ENCODE measurements around the gene COMP. TPM values are rescaled to one million over a fixed set of nuclear protein-coding genes. Genes with fewer than 3 reads are reported as not detected.

The COMP gene
- polyA plus RNA-seq, 1 of the 3 experiments (the other 2 are of a cell fraction), result 0.26 TPM

DNA sequence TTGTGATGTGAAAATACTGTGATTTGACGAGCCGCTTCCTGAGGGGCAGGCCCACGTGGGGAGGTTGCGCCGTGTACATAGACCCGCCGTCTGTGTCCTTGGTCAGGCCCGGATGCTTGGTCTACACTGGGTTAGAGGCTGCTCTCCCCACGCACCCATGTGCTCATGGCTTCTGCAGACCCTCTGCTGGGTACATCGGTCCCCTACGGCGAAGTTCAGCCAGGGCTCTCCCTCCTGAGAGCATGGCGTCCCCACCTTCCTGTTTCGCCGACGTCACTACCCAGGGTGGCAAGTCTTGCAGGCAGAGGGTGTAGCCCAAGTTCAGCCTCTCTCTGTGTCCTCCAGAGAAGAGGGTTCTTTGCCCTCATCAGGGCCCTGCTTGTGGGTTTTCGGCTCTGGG is 11.0 kb downstream of the COMP start (continued):
- TF ChIP-seq, protein P1, sequence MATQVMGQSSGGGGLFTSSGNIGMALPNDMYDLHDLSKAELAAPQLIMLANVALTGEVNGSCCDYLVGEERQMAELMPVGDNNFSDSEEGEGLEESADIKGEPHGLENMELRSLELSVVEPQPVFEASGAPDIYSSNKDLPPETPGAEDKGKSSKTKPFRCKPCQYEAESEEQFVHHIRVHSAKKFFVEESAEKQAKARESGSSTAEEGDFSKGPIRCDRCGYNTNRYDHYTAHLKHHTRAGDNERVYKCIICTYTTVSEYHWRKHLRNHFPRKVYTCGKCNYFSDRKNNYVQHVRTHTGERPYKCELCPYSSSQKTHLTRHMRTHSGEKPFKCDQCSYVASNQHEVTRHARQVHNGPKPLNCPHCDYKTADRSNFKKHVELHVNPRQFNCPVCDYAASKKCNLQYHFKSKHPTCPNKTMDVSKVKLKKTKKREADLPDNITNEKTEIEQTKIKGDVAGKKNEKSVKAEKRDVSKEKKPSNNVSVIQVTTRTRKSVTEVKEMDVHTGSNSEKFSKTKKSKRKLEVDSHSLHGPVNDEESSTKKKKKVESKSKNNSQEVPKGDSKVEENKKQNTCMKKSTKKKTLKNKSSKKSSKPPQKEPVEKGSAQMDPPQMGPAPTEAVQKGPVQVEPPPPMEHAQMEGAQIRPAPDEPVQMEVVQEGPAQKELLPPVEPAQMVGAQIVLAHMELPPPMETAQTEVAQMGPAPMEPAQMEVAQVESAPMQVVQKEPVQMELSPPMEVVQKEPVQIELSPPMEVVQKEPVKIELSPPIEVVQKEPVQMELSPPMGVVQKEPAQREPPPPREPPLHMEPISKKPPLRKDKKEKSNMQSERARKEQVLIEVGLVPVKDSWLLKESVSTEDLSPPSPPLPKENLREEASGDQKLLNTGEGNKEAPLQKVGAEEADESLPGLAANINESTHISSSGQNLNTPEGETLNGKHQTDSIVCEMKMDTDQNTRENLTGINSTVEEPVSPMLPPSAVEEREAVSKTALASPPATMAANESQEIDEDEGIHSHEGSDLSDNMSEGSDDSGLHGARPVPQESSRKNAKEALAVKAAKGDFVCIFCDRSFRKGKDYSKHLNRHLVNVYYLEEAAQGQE (IDR thresholded peaks at IDR 0.05; ENCODE audit: low read depth, low read length), result no peak
- no peak for TF ChIP-seq MEF2A (IDR thresholded peaks at IDR 0.05; ENCODE audit: borderline replicate concordance, low read depth)

DNA sequence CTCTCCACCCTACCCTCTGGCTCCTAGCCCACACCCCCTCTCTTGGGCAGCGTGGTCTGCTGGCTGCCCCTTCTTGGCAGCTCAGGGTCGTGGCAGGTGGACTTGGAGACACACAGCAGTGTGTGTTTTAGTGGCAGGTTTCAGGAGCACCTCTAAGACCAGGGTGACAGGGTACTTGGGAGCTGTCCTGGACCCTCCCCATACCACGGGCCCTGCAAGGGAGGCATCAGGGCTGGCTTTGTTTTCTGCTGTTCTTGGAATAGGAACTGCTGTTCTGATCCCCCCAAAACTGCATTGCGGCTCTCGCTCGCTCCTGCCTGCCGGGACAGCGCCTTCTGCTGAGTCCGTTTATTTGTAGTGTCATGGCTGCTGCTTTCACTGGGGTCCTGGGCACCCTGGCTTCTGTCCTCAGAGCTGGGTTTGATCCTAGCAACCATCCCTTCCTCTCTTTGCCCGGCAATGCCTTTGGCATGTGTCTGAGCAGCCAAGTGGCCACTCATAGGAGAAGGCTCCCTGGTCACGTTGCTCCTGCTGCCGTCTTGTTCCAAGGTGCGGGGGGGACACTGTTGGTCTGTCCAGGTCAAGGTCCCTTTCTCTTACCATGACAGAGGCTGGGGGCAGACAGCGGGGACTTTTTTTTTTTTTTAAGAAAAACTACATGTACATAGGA is 12.1 kb downstream of the COMP start:
- H3K9ac ChIP-seq, result no peak overlapping the region
- CTCF ChIA-PET, result interaction anchor here (0.8 to 3.4 kb wide), 2 partner anchors 10 to 69 kb away, joined by 3 to 14 read pairs; no protein-coding TSS in a partner anchor
- DNase-seq, result no peak

GRCh38 chr19:18778076-18778389 is 13.1 kb downstream of the COMP start:
- H3K4me2 ChIP-seq, result no peak overlapping the region
- ChIA-PET CTCF (interaction anchor here (0.6 to 3.4 kb wide), 4 partner anchors 9 to 115 kb away, joined by 3 to 14 read pairs (median 3); no protein-coding TSS in a partner anchor), POLR2A (no interaction called here)
- no peaks in the 10 kb centered on the region for H3K79me2 ChIP-seq (ENCODE audit: insufficient read depth)
- H3K27me3 ChIP-seq (ENCODE audit: insufficient read depth), result no peaks in the 10 kb centered on the region
- H3K36me3 ChIP-seq (replicated peaks in 1 of 2; ENCODE audit: control insufficient read depth in 1 of 2, insufficient read depth in 2 of 2, low read length in 1 of 2), result no peaks in the 10 kb centered on the region
- no peaks in the 10 kb centered on the region for H3K9me2 ChIP-seq
- WGBS (ENCODE audit: low lambda C conversion rate), result 96% methylated on average over 6 of the region's 11 CpGs
- H3K4me1 ChIP-seq (ENCODE audit: control insufficient read depth in 1 of 2, insufficient read depth in 2 of 2, low read depth in 1 of 2, low read length in 1 of 2), result peaks cover 20 to 25% of the 10 kb centered on the region in 2 experiments; a peak in 3 of 4 replicates
- no peak overlapping the region for H2AFZ ChIP-seq (ENCODE audit: low read depth)
- H3K9ac ChIP-seq, result no peak overlapping the region
- H3K9me3 ChIP-seq, result no peaks in the 10 kb centered on the region
- DNase-seq, result no peak
- no peak overlapping the region for H3K4me3 ChIP-seq (ENCODE audit: low read depth in 2 of 2, low read length in 1 of 2)
- no peak overlapping the region for H3K27ac ChIP-seq (ENCODE audit: low read depth in 2 of 2, low read length in 1 of 2)
- TF ChIP-seq USF2 (IDR thresholded peaks at IDR 0.05; ENCODE audit: borderline replicate concordance, low read depth, low read length), result no peak
- H3F3A ChIP-seq (replicated peaks; ENCODE audit: insufficient read depth), result peaks cover 10% of the 10 kb centered on the region
- no peaks in the 10 kb centered on the region for H4K20me1 ChIP-seq (ENCODE audit: insufficient read depth)

More for the DNA sequence above, 12.1 kb downstream of the COMP start:
- H3K9me3 ChIP-seq, result no peaks in the 10 kb centered on the region
- peaks cover 16 to 20% of the 10 kb centered on the region in 2 experiments; a peak in 3 of 4 replicates for H3K4me1 ChIP-seq (ENCODE audit: control insufficient read depth in 1 of 2, insufficient read depth in 2 of 2, low read depth in 1 of 2, low read length in 1 of 2)
- H3K9me2 ChIP-seq, result no peaks in the 10 kb centered on the region
- WGBS (ENCODE audit: low lambda C conversion rate), result 96% methylated on average over 11 of the region's 14 CpGs
- TF ChIP-seq TAF1 (IDR thresholded peaks at IDR 0.05; ENCODE audit: borderline replicate concordance, low read depth, low read length) (no peak), MXI1 (IDR thresholded peaks at IDR 0.05; ENCODE audit: low read depth, low read length) (no peak)
- H3K4me3 ChIP-seq (ENCODE audit: low read depth in 2 of 2, low read length in 1 of 2), result no peak overlapping the region
- H3K79me2 ChIP-seq (ENCODE audit: insufficient read depth), result no peaks in the 10 kb centered on the region
- H3K36me3 ChIP-seq (replicated peaks in 1 of 2; ENCODE audit: control insufficient read depth in 1 of 2, insufficient read depth in 2 of 2, low read length in 1 of 2), result no peaks in the 10 kb centered on the region
- H4K20me1 ChIP-seq (ENCODE audit: insufficient read depth), result no peaks in the 10 kb centered on the region
- H3K27ac ChIP-seq (ENCODE audit: low read depth in 2 of 2, low read length in 1 of 2), result no peak overlapping the region
- peaks cover 10% of the 10 kb centered on the region for H3F3A ChIP-seq (replicated peaks; ENCODE audit: insufficient read depth)
- POLR2A ChIA-PET, result no interaction called here
- H3K27me3 ChIP-seq (ENCODE audit: insufficient read depth), result no peaks in the 10 kb centered on the region
- no peak overlapping the region for H2AFZ ChIP-seq (ENCODE audit: low read depth)
- H3K4me2 ChIP-seq, result no peak overlapping the region

Data from SK-N-SH (cell line).